ENCODE data around the gene ARHGEF38. TPM values are rescaled to one million over a fixed set of nuclear protein-coding genes. Genes with fewer than 3 reads are reported as not detected.
A peak's percentile ranks its signal among the peaks of the same experiment; 100 is the strongest.

Gene ARHGEF38
- total RNA-seq, 1 donor from 2014 or later: 0.42 TPM

DNA sequence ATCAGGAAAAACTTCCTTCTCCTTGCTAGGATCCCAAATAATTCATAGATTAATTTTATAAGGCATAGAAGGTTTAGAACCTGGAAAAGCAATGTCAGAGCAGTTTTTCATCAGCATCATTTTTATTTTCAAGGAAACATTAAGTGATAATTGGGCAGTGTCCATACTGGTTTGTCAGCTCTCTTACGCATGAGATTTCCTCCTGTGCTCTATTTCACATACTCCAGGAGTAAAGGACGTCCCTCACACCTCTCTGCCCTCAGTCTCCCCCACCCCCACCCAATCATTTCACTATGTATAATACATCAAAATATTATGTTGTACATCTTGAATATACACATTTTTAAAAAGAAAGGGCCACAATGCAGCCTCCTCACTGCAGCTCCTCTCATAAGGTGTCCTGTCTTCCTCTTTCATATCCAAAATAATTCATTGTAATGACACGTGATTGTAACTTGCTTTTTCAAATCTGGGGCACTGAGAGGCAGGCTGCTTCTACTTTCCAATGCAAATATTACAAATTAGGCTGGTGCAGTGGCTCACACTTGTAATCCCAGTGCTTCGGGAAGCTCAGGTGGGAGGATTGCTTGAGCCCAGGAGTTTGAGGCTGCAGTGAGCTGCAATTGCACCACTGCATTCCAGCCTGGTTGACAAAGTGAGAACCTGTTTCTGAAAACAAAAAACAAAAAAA, 34.4 kb downstream of the ARHGEF38 start:
- Histone ChIP-seq H3K36me3 (ENCODE audit: control insufficient read depth, insufficient read depth, low read length) (no peaks in the 10 kb centered on the region), H3K4me3 (ENCODE audit: low read depth, low read length) (no peak overlapping the region), H3K27me3 (ENCODE audit: control insufficient read depth, insufficient read depth, low read length) (no peaks in the 10 kb centered on the region)
- TF ChIP-seq, protein P1, sequence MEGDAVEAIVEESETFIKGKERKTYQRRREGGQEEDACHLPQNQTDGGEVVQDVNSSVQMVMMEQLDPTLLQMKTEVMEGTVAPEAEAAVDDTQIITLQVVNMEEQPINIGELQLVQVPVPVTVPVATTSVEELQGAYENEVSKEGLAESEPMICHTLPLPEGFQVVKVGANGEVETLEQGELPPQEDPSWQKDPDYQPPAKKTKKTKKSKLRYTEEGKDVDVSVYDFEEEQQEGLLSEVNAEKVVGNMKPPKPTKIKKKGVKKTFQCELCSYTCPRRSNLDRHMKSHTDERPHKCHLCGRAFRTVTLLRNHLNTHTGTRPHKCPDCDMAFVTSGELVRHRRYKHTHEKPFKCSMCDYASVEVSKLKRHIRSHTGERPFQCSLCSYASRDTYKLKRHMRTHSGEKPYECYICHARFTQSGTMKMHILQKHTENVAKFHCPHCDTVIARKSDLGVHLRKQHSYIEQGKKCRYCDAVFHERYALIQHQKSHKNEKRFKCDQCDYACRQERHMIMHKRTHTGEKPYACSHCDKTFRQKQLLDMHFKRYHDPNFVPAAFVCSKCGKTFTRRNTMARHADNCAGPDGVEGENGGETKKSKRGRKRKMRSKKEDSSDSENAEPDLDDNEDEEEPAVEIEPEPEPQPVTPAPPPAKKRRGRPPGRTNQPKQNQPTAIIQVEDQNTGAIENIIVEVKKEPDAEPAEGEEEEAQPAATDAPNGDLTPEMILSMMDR (IDR thresholded peaks at IDR 0.05; ENCODE audit: insufficient read depth, low read length, poor library complexity, severe bottlenecking): no peak
- DNase-seq (ENCODE audit: low read depth): no peak

DNA sequence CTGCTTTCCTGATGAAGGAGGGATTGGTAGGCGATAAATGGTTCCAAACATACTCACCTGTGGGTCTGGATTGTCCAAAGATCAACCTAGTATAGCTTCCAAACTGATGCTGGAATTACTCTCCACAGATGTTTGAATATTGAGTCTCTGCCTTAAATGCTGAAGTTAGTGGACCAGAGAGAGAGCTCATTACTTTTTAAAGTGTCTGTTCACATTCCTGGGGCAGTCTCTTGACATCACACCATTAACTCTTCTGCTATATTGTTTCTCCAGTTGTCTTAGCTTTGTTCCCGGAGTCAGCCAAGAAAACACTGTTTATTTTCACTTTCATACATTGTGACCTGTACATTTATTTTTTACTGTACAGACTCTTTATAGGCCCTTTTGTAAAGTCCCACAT, 35.4 kb downstream of the ARHGEF38 start:
- TF ChIP-seq, protein P1 (IDR thresholded peaks at IDR 0.05; ENCODE audit: insufficient read depth, low read length, poor library complexity, severe bottlenecking): no peak
- peak; percentile 42 for DNase-seq (ENCODE audit: low read depth)
- no peaks in the 10 kb centered on the region for H3K36me3 ChIP-seq (ENCODE audit: control insufficient read depth, insufficient read depth, low read length)
- no peaks in the 10 kb centered on the region for H3K27me3 ChIP-seq (ENCODE audit: control insufficient read depth, insufficient read depth, low read length)
- H3K4me3 ChIP-seq (ENCODE audit: low read depth, low read length): no peak overlapping the region

DNA sequence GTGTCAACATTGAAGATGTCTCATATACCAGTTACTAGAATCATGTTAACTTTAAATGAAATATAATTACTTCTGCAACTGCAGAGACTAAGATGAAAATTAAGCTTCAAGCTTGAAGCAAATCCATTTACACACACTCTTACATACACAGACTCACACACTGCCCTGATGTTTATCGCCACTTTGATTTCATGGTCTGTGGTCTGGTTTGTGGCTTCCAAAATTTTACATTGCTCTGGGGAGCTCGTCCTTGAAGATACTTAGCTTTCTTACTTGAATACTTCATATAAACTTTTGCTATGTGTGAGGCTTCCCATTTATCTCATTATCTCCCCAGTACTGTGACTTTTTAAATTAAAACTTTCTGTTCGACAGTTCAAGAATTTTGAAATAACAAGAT, 35.8 kb downstream of the ARHGEF38 start:
- Histone ChIP-seq H3K36me3 (ENCODE audit: control insufficient read depth, insufficient read depth, low read length) (no peaks in the 10 kb centered on the region), H3K4me3 (ENCODE audit: low read depth, low read length) (no peak overlapping the region), H3K27me3 (ENCODE audit: control insufficient read depth, insufficient read depth, low read length) (no peaks in the 10 kb centered on the region)
- TF ChIP-seq, protein P1 (IDR thresholded peaks at IDR 0.05; ENCODE audit: insufficient read depth, low read length, poor library complexity, severe bottlenecking): no peak
- DNase-seq (ENCODE audit: low read depth): no peak

DNA sequence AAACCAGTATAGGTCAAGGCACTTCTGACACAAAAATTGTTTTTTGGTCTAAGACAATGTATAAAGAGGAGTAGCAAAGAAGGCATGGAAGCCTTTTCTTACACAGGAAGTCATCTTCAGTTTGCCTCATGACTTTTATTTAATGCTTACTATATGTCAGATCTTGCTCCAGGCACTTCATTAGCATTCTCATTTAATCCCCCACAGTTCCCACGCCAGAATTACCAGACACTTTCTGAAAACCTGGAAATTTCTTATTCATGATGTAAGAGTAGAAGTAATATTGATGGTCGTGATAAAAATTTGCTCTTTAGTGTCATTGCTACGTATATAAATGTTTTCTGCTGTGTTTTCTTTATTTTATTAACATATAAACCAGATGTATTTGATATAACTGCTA, 39.2 kb downstream of the ARHGEF38 start:
- Histone ChIP-seq H3K36me3 (ENCODE audit: control insufficient read depth, insufficient read depth, low read length) (no peaks in the 10 kb centered on the region), H3K27me3 (ENCODE audit: control insufficient read depth, insufficient read depth, low read length) (no peaks in the 10 kb centered on the region), H3K4me3 (ENCODE audit: low read depth, low read length) (no peak overlapping the region)
- DNase-seq (ENCODE audit: low read depth): no peak
- TF ChIP-seq, protein P1 (IDR thresholded peaks at IDR 0.05; ENCODE audit: insufficient read depth, low read length, poor library complexity, severe bottlenecking): no peak

DNA sequence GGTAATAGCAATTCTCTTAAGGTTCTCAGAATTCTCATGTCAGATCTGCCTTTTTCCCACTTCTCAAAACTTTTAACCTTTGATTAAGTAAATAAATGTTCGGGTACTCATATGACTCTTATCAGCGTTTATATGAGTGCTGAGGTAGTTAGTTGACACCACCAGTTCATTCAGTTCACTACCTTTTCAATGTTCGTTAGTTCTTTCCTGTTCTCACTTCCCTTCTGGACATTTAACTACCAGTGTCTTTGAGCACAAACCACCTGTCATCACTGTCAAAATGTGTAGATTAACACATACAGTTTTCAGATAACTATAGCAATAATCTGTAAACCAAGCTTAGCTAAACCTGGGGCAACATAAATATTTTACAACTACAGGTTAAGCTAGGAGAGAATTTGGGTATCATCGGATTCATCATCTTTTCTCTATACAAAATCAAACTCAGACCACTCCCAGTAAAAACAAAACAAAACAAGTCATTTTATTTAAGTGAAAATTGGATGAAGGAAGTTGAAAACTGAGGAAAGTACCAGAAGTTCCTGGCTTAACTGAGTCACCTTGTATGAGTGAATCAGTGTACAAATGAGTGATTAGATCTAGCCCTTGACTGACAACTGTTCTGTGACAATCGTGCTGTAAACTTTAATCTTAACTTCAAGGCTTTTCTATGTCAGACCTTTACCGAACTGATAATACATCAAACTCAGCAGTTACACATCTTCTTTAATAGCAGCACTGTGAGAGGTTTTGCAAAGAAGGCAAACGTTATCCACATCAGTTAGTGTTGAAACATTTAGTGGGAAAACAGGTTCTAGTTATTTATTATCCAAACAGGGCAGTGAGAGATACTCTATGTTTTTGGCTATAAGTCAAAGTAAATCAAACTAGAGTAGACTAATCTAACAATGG, 41.9 kb downstream of the ARHGEF38 start:
- peak; percentile 25 for DNase-seq (ENCODE audit: low read depth)
- TF ChIP-seq, protein P1 (IDR thresholded peaks at IDR 0.05; ENCODE audit: insufficient read depth, low read length, poor library complexity, severe bottlenecking): no peak
- Histone ChIP-seq H3K36me3 (ENCODE audit: control insufficient read depth, insufficient read depth, low read length) (no peaks in the 10 kb centered on the region), H3K4me3 (ENCODE audit: low read depth, low read length) (no peak overlapping the region), H3K27me3 (ENCODE audit: control insufficient read depth, insufficient read depth, low read length) (no peaks in the 10 kb centered on the region)

All from kidney epithelial cell (primary cell).